Stimulated activated CD4-positive, alpha-beta T cell treated with anti-CD3 and anti-CD28 coated beads, Interleukin-12 subunit alpha, Interleukin-12 subunit beta, amount 100 ng/mL, for 48 hours (primary cell): ENCODE data around the gene ANTXR2.

Experiments
- DNase-seq, 3 donors: peaks; one replicate each; pipeline ENCODE4 v3.0.0-alpha.2; 2020; ENCODE audit warnings: low read depth in 2 of 3, low spot score in 1 of 3

ANTXR2 gene

DNA sequence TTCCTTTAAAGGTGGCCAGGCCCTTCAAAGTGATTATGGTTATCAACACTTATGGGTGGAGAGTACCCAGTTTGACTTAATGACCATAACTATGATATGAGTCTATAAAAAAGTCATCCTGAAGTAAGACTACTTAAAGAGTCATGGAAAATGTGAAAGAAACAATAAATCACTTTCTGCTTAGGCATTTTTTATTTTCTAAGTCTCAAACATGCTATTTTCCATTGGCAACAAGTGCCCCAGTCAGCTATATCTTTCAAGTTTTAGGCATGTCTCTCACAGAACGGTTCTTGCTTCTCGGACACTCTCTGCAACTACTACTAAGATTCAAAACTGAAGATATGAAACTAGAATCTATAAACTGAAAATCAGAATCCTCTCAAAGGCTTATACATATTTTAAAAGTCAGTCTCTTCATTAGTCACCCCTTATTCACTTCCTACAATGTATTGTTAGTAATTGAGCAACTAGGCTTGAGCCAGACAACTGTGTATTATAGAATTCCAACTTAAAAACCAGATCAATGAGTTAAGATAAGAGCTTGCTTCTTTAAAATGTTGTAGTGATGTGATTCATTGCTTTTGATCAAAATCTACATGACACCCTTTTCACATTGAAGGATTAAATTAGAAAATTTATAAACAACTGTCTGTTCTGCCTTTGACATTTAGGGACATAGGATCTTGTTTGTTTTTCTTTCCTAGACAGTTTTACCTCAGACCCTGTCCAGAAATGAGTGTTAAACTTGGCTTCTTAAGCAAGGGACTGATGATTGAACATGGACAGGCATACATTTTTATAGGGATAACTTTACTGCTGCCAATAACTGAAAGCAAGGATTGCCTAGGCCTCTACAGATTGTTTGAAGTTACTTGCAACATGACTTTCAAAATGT, 2.9 kb downstream of the ANTXR2 start:
- DNase-seq = no peak

DNA sequence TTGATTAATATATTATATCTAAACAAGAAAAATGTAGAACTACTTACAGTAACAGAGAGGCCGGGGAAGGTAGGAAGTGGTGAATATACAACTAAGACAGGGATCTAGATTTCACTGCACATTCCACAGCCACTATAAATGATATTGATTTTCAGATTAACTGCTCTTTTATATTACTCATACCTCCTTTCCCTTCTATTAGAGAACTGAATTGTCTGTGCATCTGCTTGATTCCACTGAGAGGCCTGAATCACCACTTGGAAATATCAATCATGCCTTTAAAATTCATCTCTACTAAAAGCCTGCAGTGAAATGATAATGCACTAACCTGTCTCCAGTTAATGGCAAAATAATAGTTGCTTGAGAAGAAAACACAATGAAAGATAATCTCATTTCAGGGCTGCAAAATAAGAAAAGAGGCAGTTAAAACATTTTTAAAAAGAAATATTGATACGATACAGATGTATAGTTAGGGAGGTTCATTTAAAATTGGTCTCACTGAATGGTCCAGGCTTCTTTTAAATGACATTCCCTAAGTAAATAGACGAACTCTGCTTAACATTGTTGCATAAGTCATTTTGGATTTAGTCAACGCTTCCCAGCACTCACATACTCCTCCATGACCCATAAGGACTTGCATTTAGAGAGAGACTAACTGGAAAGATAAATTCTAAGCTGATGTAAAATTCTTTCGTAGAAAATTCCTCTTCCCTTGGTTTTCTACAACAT, 3.8 kb downstream of the ANTXR2 start:
- no peak for DNase-seq

DNA sequence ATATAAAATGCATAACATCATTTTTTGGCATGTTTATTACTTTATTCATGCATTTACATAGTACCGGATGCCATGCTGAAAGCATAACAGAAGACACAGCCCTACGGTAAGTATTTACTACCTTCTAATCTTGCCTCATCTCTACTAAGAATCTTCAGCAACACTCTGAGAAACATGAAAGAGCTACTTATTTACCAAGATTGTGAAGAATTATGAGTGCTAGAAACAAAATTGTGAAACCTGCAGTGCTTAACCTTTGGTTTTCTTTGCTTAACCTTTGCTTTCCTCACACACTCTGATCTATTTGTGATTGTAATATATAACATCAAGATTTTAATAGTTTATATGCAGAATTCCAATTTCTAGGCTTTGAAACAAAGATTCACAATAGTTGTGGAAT, 7.4 kb downstream of the ANTXR2 start:
- DNase-seq = no peak

DNA sequence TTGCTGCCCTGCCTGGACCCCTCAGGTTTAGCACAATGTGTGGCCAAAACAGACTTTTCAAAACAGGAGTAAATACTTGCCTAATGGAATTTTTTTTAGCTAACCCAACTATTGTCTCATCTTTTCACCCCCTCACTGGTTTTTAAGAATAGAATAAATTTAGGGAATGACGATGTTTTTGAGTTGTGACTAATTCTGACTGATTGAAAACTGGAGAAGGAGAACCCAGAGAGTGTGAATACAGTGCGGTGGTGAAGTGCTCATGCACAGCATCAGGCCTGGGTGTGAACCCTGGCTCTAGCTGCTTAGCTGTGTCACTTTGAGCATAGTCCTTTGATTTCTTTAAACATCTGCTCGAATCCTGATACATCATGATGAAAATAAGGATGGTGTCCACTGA, 10.5 kb downstream of the ANTXR2 start:
- DNase-seq = no peak

GRCh38 chr4:80060804-80061203, 12.2 kb downstream of the ANTXR2 start:
- DNase-seq = no peak

- DNase-seq = peak in 1 of 3 donors; percentile 30
Observed at GRCh38 chr4:80058740-80059139, 14.3 kb downstream of the ANTXR2 start.

DNA sequence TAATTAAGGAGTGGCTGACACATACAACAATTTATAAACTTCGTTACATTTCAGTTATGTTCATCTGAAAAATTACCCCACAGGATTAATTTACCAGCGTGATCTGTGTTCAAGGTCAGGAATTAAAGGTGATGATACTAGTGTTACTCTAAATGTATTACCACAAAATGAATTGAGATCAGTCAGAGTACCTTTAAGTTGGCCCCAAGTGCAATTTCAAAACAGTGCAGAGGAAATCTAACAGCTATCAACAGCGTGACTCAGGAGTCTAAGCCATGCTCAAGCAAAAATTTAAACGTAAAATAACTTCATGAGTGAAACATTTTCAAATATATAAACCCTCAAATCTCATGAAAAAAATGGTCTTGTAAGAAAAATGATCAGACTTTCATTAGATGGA, 18.7 kb downstream of the ANTXR2 start:
- no peak for DNase-seq

DNA sequence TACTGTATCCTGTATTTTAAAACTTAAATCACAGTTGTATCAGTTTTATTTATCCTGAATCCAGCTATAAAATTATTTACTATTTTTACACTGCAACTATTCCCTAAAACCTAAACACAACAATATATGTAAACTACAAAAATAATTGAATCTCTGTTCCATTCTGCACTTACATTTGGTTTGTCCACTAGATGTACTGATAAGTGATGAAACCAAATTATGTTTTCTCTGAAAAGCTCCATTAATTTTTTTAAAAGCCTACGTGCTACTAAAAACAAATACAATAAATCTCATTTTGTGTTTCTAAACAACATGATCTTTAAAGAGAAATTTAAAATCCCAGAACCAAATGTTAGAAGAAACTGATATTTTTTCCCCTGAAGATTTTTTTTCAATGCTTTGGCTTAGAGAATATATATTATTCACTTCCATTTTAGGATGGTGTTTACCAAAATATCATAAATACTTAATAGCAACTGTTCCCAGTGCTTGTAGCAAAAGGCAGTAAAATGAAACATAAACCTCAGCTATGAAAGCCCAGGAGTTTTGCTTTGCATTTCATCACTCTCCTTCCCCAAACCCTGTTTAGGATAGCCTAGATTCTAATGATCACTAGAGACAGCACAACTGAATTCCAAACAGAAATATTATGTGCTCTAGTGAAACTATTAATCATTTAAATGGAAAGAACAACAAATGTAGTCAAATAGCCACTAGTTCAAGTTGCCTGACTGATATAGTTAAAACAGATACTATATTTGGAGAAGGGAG, 19.7 kb downstream of the ANTXR2 start:
- no peak for DNase-seq

- DNase-seq = no peak
Observed at GRCh38 chr4:80049813-80050534, 23.1 kb downstream of the ANTXR2 start.

- no peak for DNase-seq
Observed at GRCh38 chr4:80049402-80049801, 23.6 kb downstream of the ANTXR2 start.

- DNase-seq = no peak
Observed at GRCh38 chr4:80045786-80046185, 27.2 kb downstream of the ANTXR2 start.

DNA sequence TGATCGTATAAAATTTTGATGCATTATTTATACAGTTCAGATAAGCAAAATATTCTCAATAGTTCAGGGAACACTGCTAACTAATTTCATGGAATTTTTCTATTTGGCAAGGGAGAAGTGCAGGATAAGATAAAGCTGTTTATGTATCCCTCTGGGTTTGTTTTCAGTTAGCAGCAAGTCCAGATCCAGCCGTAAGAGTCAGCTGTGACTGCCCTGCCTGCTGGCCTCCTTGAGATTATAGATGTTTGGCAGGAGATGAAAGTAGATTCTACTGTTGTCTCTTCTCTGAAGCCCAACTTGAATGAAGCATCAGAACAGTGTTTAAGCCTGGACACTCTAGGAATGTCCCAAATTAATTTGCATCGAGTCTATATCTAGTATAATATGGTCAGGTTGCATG, 29.5 kb downstream of the ANTXR2 start:
- DNase-seq = no peak

DNA sequence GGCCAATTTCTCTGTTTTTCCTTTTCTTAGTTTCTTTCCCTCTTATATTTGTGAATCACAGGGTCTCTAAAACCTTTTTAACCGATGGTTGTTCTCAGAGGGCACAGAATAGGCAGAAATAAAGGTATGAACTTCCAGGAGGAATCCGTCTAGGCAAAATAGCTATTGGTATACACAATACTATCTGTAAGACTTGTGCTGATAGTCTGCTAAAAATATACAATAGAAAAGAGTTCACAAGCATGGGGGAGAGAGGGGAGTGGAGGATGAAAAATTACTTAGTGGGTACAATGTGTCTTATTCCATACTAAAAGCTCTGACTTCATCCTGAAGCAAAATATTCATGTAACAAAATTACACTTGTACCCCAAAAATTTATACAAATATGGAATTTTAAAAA, 30.2 kb downstream of the ANTXR2 start:
- no peak for DNase-seq

DNA sequence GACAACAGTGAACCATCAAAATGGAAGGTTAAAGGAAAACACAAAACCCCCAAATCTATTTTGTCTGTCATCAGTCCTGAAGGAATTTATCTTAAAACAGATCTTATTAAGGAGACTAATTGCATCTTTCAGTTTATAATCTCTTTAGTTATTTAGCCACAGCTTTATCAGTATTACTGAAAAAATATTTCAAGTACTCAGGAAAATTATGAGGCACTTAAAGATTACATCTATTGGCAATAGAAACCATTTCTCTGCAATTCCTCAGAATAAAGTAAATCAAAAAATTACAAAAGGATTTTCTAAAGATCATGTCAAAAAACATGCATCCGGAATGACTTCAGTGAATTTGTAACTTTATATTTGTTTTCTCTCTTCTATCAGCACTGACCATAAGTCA, 35.2 kb downstream of the ANTXR2 start:
- DNase-seq = no peak

- DNase-seq = no peak
Observed at GRCh38 chr4:80036949-80037685, 35.9 kb downstream of the ANTXR2 start.

DNA sequence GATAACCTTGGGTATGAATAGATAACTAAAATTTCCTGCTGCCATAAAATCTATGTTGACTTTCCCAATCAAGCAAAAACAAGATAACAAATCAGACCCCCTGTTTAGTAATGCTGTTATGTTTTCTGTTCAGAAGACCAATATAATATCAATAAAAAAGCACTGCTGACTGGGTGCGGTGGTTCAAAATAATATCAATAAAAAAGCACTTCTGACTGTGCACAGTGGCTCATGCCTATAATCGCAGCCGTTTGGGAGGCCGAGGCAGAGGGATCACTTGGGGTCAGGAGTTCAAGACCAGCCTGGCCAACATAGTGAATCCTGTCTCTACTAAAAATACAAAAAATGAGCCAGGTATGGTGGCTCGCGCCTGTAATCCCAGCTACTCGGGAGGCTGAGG, 36.7 kb downstream of the ANTXR2 start:
- DNase-seq = no peak

DNA sequence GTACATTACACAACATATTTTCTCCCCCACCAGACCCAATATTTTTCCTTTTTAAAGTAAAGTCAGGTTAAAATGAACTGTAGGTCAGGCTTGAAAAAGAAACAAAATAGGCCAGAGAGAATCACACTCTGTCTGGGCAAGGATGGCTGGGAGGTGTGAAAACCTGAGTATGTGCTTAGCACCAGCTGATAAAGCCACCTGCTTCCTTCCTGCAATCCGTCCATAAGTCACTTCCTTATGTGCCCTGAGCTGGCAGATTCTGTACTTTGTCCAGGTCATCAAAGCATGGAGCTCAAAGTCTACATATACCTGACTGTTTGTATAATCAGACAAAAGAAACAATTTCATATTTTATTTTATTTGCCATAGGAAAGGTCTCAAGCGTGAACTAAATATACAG, 37.7 kb downstream of the ANTXR2 start:
- DNase-seq = no peak

GRCh38 chr4:80033581-80033980, 39.4 kb downstream of the ANTXR2 start:
- DNase-seq = no peak

DNA sequence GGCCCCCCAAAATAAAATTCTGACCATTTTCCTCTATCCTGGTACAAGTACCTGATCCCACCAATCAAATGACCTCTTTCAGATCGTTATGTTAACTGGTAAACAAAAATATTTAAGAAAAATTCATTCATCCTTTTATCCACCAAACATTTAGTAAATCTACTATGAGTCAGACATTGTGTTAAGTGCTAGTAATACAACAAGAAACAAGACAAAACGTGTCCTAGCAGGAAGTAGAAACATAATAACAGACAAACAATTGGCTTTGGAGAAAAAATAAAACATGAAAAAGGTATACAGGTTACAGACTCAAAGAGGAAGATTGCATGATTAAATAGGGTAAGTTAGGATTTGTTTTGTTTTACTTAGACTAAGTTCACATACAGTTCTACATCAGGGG, 43.7 kb downstream of the ANTXR2 start:
- DNase-seq = no peak

GRCh38 chr4:80027611-80028010, 45.4 kb downstream of the ANTXR2 start:
- DNase-seq = no peak
